NB4 (cell line): ENCODE data around the gene AUTS2.

ENCODE experiments used
- POLR2A ChIP-seq: IDR thresholded peaks from 2 replicates; pipeline ENCODE4 v1.6.1; 2011; ENCODE audit warnings: mild to moderate bottlenecking; ENCODE audit not compliant: insufficient read length; ENCODE audit errors: extremely low read depth
- TF ChIP-seq, protein P1 (sequence below): IDR thresholded peaks from one replicate; pipeline ENCODE4 v1.5.1; 2012; ENCODE audit warnings: low read depth, low read length

DNA sequence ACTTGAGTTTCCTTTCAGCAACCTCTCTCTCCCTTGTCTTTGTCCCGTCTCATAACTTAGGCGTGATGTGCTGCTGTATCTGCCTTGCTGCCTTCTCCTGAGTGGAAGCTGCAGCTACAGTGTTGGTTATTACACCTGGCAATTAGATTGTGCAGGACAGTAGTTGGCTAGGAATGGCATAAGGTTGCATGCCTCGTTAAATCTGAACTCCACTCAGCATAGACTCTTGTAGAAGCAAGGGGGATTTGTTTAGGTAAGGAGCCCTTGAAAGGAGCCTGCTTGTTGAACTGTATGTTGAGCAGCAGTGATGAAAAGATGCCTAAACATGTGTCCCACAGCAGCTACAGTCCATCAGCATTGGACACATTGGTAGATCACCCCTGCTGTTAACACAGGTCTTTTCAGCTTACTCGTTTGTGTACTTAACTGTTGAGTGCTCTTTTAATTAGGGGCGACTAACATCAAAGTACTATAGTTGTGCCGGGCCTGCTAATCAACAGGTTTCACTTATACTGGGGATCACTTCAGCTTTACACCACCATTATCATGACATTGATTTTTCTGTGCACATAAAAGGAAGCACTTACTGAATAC, 225.0 kb downstream of the AUTS2 start:
- TF ChIP-seq, protein P1, sequence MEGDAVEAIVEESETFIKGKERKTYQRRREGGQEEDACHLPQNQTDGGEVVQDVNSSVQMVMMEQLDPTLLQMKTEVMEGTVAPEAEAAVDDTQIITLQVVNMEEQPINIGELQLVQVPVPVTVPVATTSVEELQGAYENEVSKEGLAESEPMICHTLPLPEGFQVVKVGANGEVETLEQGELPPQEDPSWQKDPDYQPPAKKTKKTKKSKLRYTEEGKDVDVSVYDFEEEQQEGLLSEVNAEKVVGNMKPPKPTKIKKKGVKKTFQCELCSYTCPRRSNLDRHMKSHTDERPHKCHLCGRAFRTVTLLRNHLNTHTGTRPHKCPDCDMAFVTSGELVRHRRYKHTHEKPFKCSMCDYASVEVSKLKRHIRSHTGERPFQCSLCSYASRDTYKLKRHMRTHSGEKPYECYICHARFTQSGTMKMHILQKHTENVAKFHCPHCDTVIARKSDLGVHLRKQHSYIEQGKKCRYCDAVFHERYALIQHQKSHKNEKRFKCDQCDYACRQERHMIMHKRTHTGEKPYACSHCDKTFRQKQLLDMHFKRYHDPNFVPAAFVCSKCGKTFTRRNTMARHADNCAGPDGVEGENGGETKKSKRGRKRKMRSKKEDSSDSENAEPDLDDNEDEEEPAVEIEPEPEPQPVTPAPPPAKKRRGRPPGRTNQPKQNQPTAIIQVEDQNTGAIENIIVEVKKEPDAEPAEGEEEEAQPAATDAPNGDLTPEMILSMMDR: no peak
- no peak for TF ChIP-seq POLR2A
